SJCRH30 (cell line): ENCODE data around the gene MLPH. TPM values are rescaled to one million over a fixed set of nuclear protein-coding genes. Genes with fewer than 3 reads are reported as not detected.
"Not testable (repeated sequence)": the region's sequence is repeated elsewhere in the genome, so short reads cannot be mapped to it uniquely, and the experiment has no call there.

Experiments
- DNase-seq, 2 experiments: peaks; one replicate each; pipeline ENCODE4 v3.0.0-alpha.2; 2015 to 2020
- H3K27ac ChIP-seq: fragments of 250-450 bp; sonication (Bioruptor Pico); 2 replicates; pipeline ENCODE4 v1.5.1; 2020; ENCODE audit warnings: mild to moderate bottlenecking, moderate library complexity
- H3K27me3 ChIP-seq: fragments of 250-450 bp; sonication (Bioruptor Pico); 2 replicates; pipeline ENCODE4 v1.5.1; 2020; ENCODE audit warnings: mild to moderate bottlenecking, moderate library complexity
- H3K36me3 ChIP-seq: fragments of 250-450 bp; sonication (Bioruptor Pico); 2 replicates; pipeline ENCODE4 v1.5.1; 2020; ENCODE audit warnings: mild to moderate bottlenecking, moderate library complexity
- H3K4me1 ChIP-seq: fragments of 250-450 bp; sonication (Bioruptor Pico); 2 replicates; pipeline ENCODE4 v1.5.1; 2020; ENCODE audit warnings: mild to moderate bottlenecking, moderate library complexity
- H3K4me3 ChIP-seq: fragments of 250-450 bp; sonication (Bioruptor Pico); 2 replicates; pipeline ENCODE4 v1.5.1; 2020; ENCODE audit warnings: mild to moderate bottlenecking, moderate library complexity
- H3K9me3 ChIP-seq: fragments of 250-450 bp; sonication (Bioruptor Pico); replicated peaks from 2 replicates; pipeline ENCODE4 v1.5.1; 2020; ENCODE audit warnings: mild to moderate bottlenecking, moderate library complexity
- total RNA-seq: library from RNA; depleted of rRNA; stranded (reverse); fragments of >200 nt; shearing (Covaris generic); gene quantifications from 2 replicates; pipeline ENCODE4 v1.2.3, GENCODE V29; 2014

MLPH gene
- total RNA-seq, 1 experiment from 2014 or later = 0.14 TPM

DNA sequence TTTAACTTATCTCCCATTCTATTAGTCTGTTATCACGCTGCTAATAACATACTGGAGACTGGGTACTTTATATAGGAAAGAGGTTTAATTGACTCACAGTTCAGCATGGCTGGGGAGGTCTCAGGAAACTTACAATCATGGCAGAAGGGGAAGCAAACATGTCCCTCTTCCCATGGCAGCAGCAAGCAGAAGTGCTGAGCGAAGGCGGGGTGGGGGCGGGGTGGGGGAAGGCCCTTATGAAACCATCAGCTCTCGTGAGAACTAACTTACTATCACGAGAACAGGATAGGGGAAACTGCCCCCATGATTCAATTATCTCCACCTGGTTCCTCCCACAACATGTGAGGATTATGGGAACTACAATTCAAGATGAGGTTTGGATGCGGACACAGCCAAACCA is 17.6 kb upstream of the MLPH start:
- not testable (repeated sequence) for H3K4me1 ChIP-seq, H3K27me3 ChIP-seq, DNase-seq, H3K27ac ChIP-seq, H3K4me3 ChIP-seq, H3K36me3 ChIP-seq, H3K9me3 ChIP-seq

DNA sequence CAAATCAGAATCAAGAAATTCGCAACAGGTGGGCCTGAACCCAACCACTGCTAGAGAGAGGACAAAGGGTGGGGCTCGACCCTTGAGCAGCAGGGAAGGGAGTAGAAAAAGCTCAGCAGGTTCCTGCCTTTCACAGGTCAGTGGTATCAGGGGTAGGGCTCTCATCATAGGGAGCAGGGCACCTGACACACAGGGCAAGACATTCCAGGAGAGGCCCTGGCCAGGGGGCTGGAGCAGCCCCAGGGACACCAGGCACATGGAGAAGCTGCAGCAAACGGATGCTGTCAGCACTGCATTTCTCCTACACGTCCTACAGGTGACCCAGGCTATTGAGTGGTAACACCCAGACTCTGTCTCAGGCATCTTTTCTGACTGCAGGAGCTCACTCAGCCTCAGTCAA is 17.2 kb upstream of the MLPH start:
- DNase-seq = no peak
- no peak overlapping the region for H3K27ac ChIP-seq
- H3K4me3 ChIP-seq = no peak overlapping the region
- no peaks in the 10 kb centered on the region for H3K9me3 ChIP-seq
- H3K36me3 ChIP-seq = no peaks in the 10 kb centered on the region
- H3K27me3 ChIP-seq = no peaks in the 10 kb centered on the region
- peaks cover 5% of the 10 kb centered on the region; the same call in 1 of the 2 replicates for H3K4me1 ChIP-seq

DNA sequence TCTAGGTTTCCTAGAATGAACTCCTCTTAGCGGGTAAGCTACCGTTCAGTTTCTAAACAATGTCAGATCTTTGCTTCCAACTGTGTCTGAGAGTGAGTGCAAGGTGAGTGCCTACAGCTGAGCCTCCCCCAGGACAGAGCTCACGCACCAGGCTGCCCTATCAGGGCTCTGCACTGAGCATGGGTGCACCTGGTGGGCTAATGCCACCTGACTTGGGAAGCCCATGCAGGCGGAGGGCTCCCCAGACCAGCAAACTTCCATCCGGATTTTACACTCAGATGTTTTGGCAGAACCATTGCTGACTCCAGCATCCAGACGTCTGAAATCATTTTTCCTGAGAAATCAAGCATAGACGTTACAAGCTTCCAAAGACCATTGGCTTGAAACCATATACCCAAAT is 16.1 kb upstream of the MLPH start:
- Histone ChIP-seq H3K27ac (no peak overlapping the region), H3K4me3 (no peak overlapping the region), H3K4me1 (peaks cover 5% of the 10 kb centered on the region; the same call in 1 of the 2 replicates), H3K9me3 (no peaks in the 10 kb centered on the region), H3K36me3 (no peaks in the 10 kb centered on the region), H3K27me3 (no peaks in the 10 kb centered on the region)
- DNase-seq = no peak

DNA sequence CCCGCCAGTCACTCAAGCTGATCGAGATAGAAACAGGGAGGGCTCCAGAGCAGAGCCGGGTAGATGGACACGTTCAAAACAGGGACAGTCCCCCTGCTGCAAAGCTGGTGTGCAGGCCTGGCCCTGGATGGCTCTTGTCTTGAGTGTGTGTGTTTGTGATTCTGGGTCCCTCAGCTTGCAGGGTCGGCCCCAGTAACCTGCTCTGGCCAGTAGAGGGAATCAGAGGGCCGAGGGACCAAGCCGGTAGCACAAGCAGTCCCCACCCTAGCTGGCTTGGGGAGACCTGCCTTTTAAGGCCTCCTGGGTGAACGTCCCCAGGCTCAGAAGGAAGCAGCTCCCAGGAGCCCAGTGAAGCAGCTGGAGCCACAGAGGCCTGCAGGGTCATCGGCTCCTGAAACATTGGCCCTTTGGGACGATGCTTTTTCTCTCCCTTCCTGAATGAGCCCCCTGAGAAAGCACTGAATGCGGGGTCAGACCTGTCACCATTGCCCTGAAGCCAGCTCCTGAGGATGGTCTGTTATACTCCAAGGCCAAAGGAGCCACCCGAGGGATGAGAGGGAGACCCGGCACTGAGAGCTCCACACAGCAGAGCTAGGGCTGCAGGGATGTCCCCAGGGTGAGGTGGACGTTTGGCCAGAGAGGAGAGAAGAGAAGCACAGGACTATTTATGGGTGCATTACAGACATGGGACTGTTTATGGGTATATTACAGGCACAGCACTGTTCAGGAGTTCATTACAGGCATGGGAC is 15.4 kb upstream of the MLPH start:
- no peaks in the 10 kb centered on the region for H3K9me3 ChIP-seq
- DNase-seq = peak; percentile 42 to 61
- no peak overlapping the region for H3K4me3 ChIP-seq
- peaks cover 5% of the 10 kb centered on the region; the same call in 1 of the 2 replicates for H3K4me1 ChIP-seq
- no peaks in the 10 kb centered on the region for H3K27me3 ChIP-seq
- no peak overlapping the region for H3K27ac ChIP-seq
- H3K36me3 ChIP-seq = no peaks in the 10 kb centered on the region

DNA sequence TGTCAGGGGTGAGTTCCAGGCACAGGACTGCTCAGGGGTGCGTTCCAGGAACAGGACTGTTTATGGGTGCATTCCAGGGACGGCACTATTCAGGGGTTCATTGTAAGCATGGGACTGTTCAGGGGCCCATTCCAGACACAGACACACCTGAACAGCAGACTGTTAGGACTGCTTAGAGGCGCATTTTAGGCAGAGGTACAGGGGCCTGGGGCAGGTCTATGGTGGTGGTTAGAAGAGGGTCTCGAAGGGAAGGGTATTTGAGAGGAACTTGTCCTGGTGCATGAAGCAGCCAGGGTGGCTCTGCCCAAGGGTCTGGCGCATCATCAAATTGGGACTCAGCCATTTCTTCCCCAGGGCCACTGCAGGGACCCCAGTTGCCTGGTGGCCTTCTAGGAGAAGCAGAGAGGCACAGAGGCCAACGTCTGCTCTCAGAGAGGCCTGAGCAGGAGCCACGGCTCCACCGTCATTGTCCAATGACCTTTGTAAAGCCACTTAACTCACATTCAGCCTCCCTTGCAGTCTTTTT is 14.8 kb upstream of the MLPH start:
- Histone ChIP-seq H3K9me3 (no peaks in the 10 kb centered on the region), H3K36me3 (no peaks in the 10 kb centered on the region), H3K27ac (no peak overlapping the region), H3K27me3 (no peaks in the 10 kb centered on the region), H3K4me1 (peaks cover 5% of the 10 kb centered on the region; the same call in 1 of the 2 replicates), H3K4me3 (no peak overlapping the region)
- DNase-seq = no peak

DNA sequence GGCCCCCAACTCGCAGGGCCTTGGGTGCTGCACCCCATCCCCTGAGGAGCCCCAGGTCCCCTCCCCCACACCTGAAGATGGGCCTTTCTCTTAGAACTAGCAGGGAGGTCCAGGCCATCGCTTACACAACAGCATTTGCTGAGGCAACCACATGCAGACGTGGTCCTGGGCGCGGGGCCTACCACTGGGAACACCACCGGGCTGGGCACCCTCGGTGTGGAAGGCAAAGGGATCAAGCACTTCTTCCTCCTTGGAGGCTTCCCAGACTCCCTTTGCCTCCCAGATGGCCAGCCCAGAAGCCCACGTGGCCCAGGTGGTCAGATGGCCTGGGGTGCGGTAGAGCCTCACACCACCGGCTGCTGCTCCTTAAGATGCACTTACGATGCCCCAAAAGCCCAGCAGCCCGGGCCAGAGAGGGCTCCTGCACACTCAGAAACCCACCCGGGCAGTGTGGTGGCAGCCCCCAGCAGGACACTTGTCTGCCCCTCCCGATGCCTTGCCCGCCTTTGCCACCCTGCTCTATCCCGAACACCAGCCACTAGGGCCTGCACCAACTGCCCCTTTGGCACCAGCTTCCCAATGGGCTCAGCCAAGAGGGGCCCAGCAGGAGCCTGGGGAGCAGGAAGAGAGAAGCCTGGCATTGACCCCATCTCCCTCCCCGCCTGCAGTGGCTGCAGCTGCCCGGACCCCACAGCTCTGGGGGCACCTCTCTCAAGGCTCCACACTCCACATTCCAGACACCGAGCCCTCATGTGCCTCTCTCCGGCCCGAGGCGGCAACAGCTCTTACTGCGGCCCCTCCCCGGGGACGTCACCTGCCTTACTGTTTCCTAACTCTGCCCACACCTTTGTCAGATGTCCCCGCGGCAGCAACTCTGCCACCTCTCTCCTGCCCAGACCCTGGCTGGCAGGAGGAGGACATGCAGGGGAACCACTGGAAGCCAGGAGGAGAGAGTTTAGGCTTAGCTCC is 13.9 kb upstream of the MLPH start:
- DNase-seq = no peak
- H3K4me3 ChIP-seq = no peak overlapping the region
- no peaks in the 10 kb centered on the region for H3K9me3 ChIP-seq
- no peak overlapping the region for H3K27ac ChIP-seq
- no peaks in the 10 kb centered on the region for H3K36me3 ChIP-seq
- H3K27me3 ChIP-seq = no peaks in the 10 kb centered on the region
- H3K4me1 ChIP-seq = peaks cover 5% of the 10 kb centered on the region; the same call in 1 of the 2 replicates

DNA sequence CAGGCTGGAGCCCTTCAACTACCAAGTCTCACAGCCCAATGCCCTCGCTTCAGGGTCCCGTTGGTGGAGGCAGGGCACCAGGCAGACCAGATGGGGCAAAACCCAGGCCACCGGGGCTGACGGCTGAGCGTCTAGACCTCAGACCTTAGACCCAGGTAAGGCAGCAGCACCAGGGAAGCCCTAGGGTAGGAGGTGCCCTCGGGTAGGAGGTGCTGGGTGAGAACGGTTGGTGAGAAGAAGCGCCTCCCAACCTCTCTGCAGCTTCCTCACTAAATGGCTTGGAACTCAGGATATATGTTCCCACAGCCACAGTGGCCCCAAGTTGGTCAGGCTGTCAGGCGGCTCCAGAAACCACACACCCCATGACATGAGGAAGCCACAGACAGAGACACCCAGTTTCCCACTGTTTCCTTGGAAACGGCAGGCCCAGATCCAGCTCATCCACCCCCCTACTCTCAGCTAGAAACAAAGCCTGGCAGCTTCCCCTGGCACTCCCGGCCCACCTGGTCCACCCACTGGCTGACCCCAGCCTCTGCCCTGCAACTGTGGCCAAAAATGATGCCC is 13.1 kb upstream of the MLPH start:
- Histone ChIP-seq H3K27me3 (no peaks in the 10 kb centered on the region), H3K27ac (no peak overlapping the region), H3K36me3 (no peaks in the 10 kb centered on the region), H3K9me3 (no peaks in the 10 kb centered on the region), H3K4me1 (peaks cover 5% of the 10 kb centered on the region; the same call in 1 of the 2 replicates), H3K4me3 (no peak overlapping the region; the same call in none of the 2 replicates)
- DNase-seq = peak in 1 of 2 experiments; percentile 17

DNA sequence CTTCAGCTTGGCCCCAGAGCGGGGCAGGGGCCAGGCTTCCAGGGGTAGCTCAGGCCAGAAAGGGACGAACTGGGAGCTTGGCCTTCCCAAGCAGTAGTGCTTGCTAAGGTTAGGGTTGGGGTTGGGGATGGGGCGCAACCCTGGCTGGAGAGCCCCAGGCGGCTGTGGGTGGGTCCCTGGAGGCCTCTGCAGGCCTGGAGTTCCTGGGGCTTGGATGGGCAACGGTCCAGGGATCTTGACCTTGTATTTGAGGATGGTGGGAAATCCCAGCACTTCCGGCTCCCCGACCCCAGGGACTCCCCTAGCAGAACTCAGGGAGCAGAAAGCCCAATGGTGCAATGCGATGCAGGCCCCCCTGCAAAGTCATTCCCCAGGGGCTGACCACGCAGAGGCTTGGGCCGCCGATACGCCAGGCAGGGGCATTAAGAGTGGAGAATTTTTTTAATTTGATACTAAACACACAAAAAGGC is 12.6 kb upstream of the MLPH start:
- H3K4me1 ChIP-seq = peaks cover 5% of the 10 kb centered on the region; the same call in 1 of the 2 replicates
- no peaks in the 10 kb centered on the region for H3K9me3 ChIP-seq
- DNase-seq = peak; percentile 49 to 53
- peak overlapping the region; percentile 80 for H3K4me3 ChIP-seq
- no peaks in the 10 kb centered on the region for H3K36me3 ChIP-seq
- peak overlapping the region; percentile 70 for H3K27ac ChIP-seq
- no peaks in the 10 kb centered on the region; the same call in 1 of the 2 replicates for H3K27me3 ChIP-seq

DNA sequence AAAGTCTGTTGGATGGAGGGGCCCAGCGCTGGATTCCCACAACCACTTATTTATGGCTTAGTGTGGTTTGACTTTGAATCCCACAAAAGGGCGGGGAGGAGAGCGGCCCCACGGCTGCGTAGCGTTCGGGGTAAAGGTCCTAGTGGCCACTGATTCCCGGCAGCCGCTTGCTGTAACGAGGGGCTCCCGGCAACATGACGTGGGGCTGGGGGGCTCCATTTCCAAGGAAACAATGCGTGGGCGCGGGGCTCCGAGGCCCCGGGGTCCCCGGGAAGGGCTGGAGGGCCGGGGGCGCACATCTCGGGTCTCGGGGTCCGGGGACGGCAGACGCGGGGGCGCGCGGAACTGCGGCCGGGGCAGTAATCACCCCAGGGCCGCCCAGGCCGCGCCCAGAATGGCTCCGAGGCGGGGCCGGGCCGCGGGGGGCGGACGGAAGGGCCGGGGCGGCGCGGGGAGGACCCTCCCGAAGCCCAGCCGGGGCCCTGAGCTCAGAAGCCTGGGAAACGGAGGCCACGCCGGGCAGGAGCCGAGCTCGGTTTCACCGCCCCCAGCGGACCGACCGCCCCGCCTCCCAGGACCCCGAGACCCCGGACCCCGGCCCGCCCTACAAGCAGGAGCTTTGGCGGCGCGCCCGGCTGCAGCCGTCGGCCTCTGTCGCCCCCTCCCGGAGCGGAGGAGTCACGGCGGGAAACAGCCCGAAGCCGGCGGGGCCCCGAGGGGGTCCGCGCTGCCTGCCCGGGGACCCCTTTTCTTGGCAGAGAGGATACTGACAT is 11.9 kb upstream of the MLPH start:
- Histone ChIP-seq H3K36me3 (no peaks in the 10 kb centered on the region), H3K27me3 (no peaks in the 10 kb centered on the region; the same call in 1 of the 2 replicates), H3K4me3 (peak overlapping the region; percentile 80), H3K4me1 (peaks cover 5% of the 10 kb centered on the region; the same call in 1 of the 2 replicates), H3K27ac (peak overlapping the region; percentile 70), H3K9me3 (no peaks in the 10 kb centered on the region)
- peak; percentile 84 to 87 for DNase-seq

DNA sequence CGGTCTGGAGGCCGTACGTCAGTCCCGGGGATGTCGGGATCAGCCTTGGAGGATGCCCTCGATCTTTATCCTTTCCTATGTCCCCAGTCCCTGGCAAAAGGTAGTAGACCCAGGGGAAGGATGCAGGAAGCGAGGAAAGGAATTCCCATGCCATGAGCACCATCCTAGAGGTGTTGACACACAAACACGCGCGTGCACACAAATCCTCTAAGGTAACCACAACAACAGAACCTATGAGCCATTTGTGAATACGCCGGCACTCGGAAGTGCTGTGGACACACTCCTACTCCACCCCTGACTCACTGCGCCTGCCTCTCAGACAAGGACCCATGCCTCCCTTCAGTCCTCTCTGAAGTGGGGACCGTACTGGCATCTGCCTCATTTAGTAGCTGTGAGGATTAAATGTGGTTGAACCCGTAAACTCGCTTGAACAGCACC is 11.3 kb upstream of the MLPH start:
- Histone ChIP-seq H3K27ac (no peak overlapping the region), H3K36me3 (no peaks in the 10 kb centered on the region), H3K27me3 (no peaks in the 10 kb centered on the region; the same call in 1 of the 2 replicates), H3K4me3 (peak overlapping the region; percentile 80), H3K9me3 (no peaks in the 10 kb centered on the region), H3K4me1 (peaks cover 5% of the 10 kb centered on the region; the same call in 1 of the 2 replicates)
- DNase-seq = no peak

DNA sequence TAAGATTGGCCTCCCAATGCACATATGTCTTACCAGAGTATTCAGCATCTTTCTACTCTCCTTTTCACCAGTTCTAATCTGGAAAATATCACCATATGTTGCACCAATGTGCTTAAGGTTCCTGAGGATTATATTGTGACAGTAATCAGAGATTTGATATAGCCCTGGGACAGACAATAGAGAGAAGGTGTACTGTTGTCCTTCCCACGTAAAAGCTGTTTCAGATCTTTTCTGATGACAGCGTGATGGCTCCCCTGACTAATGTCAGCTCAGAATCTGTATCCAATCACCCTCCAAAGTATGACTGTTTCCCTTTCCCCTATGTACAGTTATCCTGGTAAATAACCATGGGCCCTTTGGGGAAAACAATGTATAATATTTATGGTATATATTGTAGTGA is 9.0 kb upstream of the MLPH start:
- Histone ChIP-seq H3K4me1 (peaks cover 5% of the 10 kb centered on the region; the same call in 1 of the 2 replicates), H3K9me3 (no peaks in the 10 kb centered on the region), H3K36me3 (no peaks in the 10 kb centered on the region), H3K4me3 (no peak overlapping the region), H3K27me3 (peaks cover 10% of the 10 kb centered on the region; the same call in 1 of the 2 replicates), H3K27ac (no peak overlapping the region)
- no peak for DNase-seq

DNA sequence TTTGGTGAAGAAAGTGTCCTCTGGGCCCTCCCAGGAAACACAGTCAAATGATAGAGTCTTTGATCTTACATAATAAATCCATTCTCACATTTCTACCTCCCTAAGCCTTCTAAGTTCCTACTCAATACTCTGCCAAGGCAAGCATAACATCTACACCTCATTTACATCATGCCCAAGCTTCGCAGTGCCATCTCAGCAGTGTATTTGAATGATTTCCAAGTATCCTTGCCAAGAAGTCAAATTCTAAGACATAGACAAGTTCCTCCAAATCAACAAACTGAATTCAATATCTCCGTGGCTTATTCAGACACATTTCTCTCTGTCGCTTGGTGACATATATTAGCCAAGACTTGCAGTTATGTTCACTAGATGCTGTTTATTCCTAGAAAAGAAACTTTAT is 8.1 kb upstream of the MLPH start:
- peaks cover 5% of the 10 kb centered on the region; the same call in 1 of the 2 replicates for H3K4me1 ChIP-seq
- H3K4me3 ChIP-seq = no peak overlapping the region
- H3K36me3 ChIP-seq = no peaks in the 10 kb centered on the region
- DNase-seq = no peak
- no peak overlapping the region for H3K27ac ChIP-seq
- no peaks in the 10 kb centered on the region for H3K9me3 ChIP-seq
- peaks cover 10% of the 10 kb centered on the region; the same call in 1 of the 2 replicates for H3K27me3 ChIP-seq

DNA sequence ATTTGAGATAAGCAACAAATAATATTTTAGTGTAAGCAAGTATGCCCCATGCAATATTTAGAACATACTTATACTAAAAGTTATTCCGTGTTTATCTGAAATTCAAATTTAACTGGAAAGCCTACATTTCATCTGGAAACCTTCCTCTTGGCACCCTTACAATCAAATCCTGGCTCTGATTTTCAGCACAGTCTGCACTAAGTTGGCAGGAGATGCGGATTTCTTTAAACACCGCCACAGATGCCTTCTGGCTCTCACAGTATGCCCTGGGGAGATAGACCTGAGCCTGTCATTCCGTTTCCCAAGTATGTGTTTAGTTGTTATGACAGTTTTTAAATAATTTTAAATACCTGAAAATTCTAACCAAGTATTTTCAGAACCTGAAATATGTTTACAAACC is 7.3 kb upstream of the MLPH start:
- Histone ChIP-seq H3K27me3 (peaks cover 13% of the 10 kb centered on the region; the same call in 1 of the 2 replicates), H3K9me3 (no peaks in the 10 kb centered on the region), H3K36me3 (no peaks in the 10 kb centered on the region), H3K4me3 (no peak overlapping the region), H3K27ac (no peak overlapping the region), H3K4me1 (no peaks in the 10 kb centered on the region)
- DNase-seq = no peak
